GM19395 (cell line): ENCODE measurements around the gene OBSCN.
A peak's percentile ranks its signal among the peaks of the same experiment; 100 is the strongest.

ENCODE experiments used
- ATAC-seq: cut with Tn5 transposase; IDR thresholded peaks from one replicate; pipeline ENCODE4 v1.9.1; 2021; ENCODE audit warnings: mild to moderate bottlenecking, moderate library complexity; ENCODE audit not compliant: unreplicated experiment

The OBSCN gene

DNA sequence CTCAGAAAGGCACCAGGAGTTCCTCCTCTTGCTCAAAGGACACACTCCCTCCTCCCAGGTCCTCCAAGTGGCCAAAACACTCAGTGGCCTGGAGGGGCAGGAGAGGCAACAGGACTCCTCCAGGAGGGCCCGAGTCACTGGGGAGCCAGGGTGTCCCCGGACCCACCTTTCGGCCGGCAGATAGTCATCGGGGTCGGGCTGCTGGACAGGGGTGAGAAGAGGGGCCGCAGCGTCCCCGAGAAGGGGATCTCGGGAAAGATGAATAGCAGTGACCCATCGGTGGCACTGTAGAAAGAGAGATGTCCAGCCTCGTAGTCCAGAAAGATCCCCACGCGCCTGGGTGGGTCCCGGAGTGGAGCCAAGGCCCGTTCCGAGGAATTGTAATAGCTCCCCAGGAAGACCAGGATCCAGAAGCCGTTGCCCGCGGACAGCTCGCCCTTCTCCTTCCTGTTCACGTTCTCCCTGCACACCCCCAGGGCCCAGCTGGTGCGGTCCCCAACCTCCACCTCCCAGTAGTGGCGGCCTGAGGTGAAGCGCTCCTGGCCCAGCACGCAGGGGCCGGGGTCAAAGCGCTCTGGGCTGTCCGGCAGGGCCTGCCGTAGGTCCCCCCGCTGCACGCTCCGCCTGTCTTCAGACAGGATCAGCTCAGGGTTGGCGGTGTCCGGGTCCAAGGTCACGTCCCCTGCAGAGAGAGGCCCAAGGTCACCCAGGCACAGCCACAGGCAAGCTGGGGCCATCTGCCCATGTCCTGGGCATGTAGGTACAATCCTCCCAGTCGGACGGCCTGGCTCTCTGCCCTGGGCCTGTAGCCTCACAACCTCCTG, 186.9 kb downstream of the OBSCN start:
- no peak for ATAC-seq

GRCh38 chr1:228396770-228397662, 189.2 kb downstream of the OBSCN start:
- ATAC-seq: no peak

DNA sequence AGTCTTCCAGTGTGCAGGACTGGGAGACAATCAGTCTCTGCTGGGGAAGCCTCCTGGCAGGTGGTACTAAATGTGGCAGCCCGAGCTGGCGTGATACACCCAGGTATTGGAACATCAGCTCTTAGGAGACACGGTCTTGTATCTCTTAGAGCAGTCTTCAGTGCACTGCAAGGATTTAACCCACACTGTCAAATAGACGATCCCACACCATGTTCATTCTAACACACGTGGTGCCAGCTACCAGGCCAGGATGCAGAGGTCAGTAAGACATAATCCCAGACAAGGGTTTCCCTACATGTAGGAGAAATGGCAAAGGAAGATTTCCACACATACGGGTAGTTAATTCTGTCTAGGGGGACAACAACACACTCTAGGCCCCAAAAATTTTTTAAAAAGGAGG, 190.1 kb downstream of the OBSCN start:
- no peak for ATAC-seq

DNA sequence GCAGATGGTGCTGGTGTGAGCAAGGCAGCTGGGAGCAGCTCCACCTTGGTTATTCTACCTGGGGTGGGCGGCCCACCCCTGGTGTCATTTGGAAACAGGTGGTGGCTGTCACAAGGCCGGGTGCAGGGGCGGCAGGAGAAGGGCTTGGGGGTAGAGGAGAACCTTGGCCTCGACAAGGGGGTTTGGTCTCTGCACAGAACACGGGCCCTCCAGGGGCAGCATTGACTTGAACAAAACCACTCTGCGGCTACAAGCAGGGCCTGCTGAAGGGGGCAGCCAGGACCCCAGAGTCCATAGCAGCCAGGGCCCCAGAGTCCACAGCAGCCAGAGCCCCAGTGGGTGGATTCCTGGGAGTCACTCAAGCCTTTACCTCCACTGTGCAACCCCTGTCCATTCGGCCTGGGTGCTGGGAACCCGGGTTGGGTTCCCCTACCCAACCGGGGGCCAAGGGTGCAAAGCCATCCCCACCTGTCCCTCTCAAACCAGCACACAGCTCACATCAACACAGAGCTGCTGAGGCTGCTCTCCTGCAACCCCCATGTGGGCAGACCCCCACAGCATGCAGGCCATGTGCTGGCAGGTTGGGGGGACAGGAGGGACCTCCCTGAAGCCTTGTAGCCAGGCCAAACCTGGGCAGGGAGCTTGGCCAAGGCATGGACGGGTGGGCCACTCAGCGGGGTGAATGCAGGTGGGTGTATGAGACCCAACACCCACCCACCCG, 191.1 kb downstream of the OBSCN start:
- ATAC-seq: no peak

DNA sequence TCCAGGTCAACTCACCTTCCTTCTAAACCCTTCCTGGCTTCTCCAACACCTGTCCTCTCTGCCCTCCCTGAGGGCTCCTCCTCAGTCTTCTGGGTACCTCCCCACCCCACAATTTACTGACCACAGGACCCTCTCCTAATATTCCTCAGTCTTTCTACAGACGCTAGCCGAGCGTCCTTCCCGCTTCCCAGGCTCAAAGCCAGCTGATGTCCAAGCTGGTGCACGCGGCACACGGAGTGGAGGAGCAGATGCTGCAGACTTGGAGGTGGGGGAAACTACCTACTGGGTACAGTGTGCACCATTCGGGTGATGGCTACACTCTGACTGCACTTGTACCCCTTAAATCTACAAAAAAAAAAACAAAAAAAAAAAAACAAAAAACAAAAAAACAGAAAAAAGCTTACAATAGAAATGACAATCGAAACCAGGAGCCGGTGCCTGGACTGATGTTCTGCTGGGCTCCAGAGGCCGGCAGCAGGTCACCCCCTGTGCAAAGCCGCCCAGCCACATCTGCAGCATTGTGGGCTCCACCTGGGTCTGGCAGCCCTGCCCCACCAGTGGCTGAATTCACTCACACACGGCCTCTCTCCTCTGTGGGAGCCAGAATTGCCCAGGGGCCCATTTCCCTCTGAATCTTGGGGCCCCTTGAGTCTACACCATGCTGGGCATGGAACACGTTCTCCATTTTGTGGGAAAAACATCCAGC, 191.8 kb downstream of the OBSCN start:
- ATAC-seq: no peak

- no peak for ATAC-seq
Observed at GRCh38 chr1:228400237-228400651, 192.4 kb downstream of the OBSCN start.

GRCh38 chr1:228400692-228401454, 193.0 kb downstream of the OBSCN start:
- no peak for ATAC-seq

- ATAC-seq: no peak
Observed at GRCh38 chr1:228401782-228402640, 194.2 kb downstream of the OBSCN start.

GRCh38 chr1:228402641-228403025, 194.8 kb downstream of the OBSCN start:
- no peak for ATAC-seq

GRCh38 chr1:228403231-228403631, 195.4 kb downstream of the OBSCN start:
- ATAC-seq: no peak

- ATAC-seq: no peak
Observed at GRCh38 chr1:228404107-228404720, 196.4 kb downstream of the OBSCN start.

GRCh38 chr1:228405200-228405978, 197.5 kb downstream of the OBSCN start:
- ATAC-seq: no peak

DNA sequence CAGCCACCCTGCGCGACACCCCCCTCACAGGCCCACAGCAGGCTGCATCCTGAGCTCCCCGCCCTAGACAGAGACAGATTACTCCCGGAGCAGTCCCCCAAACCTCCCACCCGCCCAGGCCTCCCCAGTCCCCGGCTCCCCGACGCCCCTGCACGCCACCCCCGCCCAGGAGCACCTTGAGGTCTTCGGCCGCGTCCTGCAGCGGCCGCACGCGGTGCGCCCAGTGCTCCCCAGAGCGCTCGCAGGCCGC, 198.1 kb downstream of the OBSCN start:
- peak; percentile 0 for ATAC-seq

DNA sequence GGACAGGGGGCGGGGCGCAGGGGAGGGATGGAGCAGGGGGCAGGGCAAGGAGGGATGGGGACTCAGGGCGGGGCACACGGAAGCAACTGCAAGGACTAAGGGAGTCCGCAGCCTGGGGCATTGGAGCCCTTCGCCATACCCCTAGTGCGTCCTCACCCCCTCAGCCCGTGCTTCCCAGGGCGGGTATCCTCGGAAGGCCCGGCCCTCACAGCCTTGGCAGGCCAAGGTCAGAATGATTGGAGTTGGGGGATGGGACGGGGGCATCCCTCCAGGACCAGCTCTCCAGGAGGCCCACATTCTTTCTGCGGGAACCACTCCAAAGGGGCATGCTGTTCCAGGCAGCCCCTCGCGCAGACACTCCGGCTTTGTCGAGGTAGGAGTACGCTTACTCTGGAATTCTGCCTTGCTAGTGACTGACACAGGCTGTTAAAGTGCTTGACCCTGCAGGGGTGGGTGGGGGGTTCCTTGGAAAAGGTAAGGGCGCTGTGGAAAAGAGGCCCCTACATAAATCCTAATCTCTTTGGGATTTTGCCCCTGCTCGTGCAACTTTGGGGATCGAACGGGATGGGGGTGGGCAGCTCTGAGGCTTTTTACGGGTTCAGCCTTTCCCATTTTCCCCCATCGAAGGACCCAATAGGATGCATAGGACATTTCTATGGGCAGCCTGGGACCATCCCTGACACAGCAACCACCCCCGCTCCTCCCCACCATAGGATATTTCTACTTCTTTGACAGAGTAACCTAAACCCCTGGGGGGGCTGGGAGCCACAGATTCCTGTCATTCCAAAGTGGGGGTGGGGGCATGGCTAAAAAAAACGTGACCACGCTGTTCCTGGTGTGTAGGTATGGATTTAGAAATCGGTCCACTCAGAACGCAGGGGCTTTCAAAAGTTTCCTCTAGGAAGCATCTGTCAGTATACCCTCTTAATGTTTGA, 199.5 kb downstream of the OBSCN start:
- peak; percentile 42 for ATAC-seq

GRCh38 chr1:228408041-228408868, 200.4 kb downstream of the OBSCN start:
- ATAC-seq: no peak
